ENCODE measurements around the gene TMEM267.
"Not testable (repeated sequence)": the region's sequence is repeated elsewhere in the genome, so short reads cannot be mapped to it uniquely, and the experiment has no call there.

The TMEM267 gene, protein sequence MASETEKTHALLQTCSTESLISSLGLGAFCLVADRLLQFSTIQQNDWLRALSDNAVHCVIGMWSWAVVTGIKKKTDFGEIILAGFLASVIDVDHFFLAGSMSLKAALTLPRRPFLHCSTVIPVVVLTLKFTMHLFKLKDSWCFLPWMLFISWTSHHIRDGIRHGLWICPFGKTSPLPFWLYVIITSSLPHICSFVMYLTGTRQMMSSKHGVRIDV

DNA sequence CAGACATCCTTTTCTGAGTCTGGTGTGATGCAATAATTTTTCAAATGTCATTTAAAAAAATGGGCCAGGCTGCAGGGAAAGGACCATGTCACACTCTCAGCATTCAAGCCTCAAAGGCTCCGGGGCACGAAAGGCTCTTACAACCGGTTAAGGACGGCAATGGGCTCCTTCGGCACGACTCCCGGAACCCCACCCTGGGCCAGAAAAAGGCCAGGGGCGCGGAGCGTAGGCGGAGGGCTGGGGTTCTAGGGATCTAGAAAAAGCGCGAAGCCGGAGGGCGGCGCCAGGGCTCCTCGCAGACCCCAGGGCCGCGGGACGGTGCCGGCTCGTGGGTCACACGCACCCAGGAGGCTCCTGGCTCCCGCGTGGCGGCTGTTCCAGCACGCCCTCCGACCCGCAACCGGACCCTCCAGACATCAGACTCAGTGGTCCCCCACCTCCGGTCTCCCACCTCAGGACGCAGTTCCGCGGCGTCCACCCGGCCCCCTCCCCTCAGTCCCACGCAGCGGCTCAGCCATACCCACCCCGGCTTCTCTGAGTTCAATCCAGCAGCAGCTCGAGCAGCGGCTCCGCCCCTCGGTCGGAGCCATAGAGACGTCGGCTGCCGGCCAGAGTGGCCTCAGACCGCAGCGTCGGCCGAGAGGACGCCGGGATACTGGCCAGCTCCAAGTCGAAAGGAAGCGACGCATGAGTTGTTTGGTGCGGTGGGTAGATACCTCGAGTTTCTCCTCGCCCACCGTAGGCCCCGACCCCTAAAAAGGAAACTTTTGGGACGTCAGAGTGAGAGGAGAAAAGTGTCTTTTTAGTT lies at the start of gene TMEM267:
Gene TMEM267, minus strand, starts transcription at position 568 of the 808 bp plus-strand sequence. CDS start 29,896 bp downstream, outside the sequence.
- Histone ChIP-seq H3K9me3 (ENCODE audit: control insufficient read depth, low read depth, low read length) (no peaks in the 10 kb centered on the region), H3K9ac (ENCODE audit: low read length) (peak within 1 kb of the TSS; percentile 83), H3K4me1 (ENCODE audit: control insufficient read depth, low read depth, low read length) (peaks cover 10% of the 10 kb centered on the region), H3K4me3 (ENCODE audit: low read length) (peak within 1 kb of the TSS; percentile 77), H3K27ac (ENCODE audit: low read length) (peak within 1 kb of the TSS; percentile 61), H3K27me3 (ENCODE audit: control insufficient read depth, insufficient read depth, low read length) (no peaks in the 10 kb centered on the region), H3K36me3 (ENCODE audit: control insufficient read depth, low read depth, low read length) (peaks cover 6% of the 10 kb centered on the region)

DNA sequence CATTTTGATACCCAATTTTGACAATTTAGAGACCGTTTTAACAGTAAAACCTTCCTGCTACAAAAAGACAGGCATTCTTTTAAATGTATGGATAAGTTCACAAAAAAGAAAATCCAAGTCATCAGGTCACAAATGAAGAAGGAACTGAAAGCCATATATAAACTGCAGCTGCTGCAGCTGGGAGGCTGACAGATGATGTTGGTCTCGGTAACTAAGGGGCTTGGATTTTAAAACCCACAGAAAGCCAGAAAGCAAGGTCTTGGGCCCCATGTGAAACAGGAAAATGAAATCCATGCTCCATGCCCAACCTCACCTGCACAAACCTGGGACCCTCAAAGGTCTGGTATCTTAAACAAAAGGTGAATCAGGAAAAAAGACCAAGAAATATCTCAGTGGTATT lies 47.0 kb upstream of the TMEM267 start:
- peaks cover 85% of the 10 kb centered on the region for H3K36me3 ChIP-seq (ENCODE audit: control insufficient read depth, low read depth, low read length)
- H3K4me3 ChIP-seq (ENCODE audit: low read length) = no peak overlapping the region
- no peaks in the 10 kb centered on the region for H3K9me3 ChIP-seq (ENCODE audit: control insufficient read depth, low read depth, low read length)
- H3K9ac ChIP-seq (ENCODE audit: low read length) = no peak overlapping the region
- H3K27ac ChIP-seq (ENCODE audit: low read length) = no peak overlapping the region
- H3K27me3 ChIP-seq (ENCODE audit: control insufficient read depth, insufficient read depth, low read length) = no peaks in the 10 kb centered on the region
- H3K4me1 ChIP-seq (ENCODE audit: control insufficient read depth, low read depth, low read length) = no peaks in the 10 kb centered on the region

DNA sequence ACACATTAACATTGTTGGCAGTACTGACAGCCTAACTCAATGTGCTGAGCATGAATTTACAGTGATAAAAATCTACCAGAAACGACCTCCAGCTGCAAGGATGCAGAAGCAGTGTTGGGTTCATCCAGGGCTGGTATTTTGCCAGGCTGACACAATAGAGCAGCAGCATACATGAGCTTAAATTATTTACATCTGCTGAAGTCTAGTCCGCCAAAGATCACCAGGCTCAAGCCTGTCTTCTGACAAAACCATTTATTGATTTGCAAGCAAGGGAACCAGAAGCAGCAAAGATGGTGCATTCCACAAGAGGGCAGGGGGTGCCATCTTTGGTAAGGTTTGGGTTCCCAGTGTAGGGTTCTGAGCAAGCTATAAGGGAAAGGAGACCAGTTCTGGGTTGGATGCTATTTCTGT lies 40.0 kb upstream of the TMEM267 start:
- Histone ChIP-seq H3K4me1 (ENCODE audit: control insufficient read depth, low read depth, low read length) (no peaks in the 10 kb centered on the region), H3K9ac (ENCODE audit: low read length) (no peak overlapping the region), H3K27me3 (ENCODE audit: control insufficient read depth, insufficient read depth, low read length) (no peaks in the 10 kb centered on the region), H3K4me3 (ENCODE audit: low read length) (no peak overlapping the region), H3K9me3 (ENCODE audit: control insufficient read depth, low read depth, low read length) (no peaks in the 10 kb centered on the region), H3K36me3 (ENCODE audit: control insufficient read depth, low read depth, low read length) (peaks cover 26% of the 10 kb centered on the region), H3K27ac (ENCODE audit: low read length) (no peak overlapping the region)

DNA sequence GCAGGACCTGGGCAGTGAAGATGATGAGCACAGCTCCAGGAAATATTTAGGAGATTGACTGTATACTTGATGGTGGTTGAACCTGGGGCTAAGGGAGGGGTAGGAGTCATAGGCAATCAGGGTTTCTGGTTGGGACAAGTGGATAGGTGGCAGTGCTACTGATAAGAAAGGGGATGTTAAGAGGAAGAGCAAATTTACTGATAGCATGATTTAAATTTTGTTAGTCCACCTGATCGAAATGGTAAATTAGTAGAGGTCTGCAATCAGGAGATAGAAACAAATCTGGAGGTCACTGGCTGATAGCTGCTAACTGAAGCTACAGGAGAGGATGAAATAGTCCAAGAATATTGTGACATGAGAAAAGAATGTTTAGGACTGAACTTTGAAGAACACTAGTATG lies 37.0 kb upstream of the TMEM267 start:
- Histone ChIP-seq H3K27me3 (ENCODE audit: control insufficient read depth, insufficient read depth, low read length) (no peaks in the 10 kb centered on the region), H3K4me1 (ENCODE audit: control insufficient read depth, low read depth, low read length) (no peaks in the 10 kb centered on the region), H3K4me3 (ENCODE audit: low read length) (no peak overlapping the region), H3K27ac (ENCODE audit: low read length) (no peak overlapping the region), H3K36me3 (ENCODE audit: control insufficient read depth, low read depth, low read length) (peaks cover 9% of the 10 kb centered on the region), H3K9ac (ENCODE audit: low read length) (no peak overlapping the region), H3K9me3 (ENCODE audit: control insufficient read depth, low read depth, low read length) (no peaks in the 10 kb centered on the region)

DNA sequence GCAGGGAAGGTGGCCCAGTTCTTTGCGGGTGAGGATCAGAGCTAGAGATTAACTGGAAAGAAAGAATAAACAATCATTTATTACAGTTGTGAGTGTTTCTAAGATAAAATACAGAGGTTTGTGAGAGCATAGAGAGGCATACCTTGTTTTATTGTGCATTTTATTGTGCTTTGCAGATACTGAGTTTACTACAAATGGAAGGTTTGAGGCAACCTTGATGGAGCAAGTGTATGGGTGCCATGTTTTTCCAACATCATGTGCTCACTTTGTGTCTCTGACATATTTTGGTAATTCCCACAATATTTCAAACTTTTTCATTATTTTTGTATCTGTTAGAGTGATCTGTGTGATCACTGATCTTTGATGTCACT lies 32.0 kb upstream of the TMEM267 start:
- no peaks in the 10 kb centered on the region for H3K9me3 ChIP-seq (ENCODE audit: control insufficient read depth, low read depth, low read length)
- peak overlapping the region; percentile 98 for H3K4me3 ChIP-seq (ENCODE audit: low read length)
- no peaks in the 10 kb centered on the region for H3K36me3 ChIP-seq (ENCODE audit: control insufficient read depth, low read depth, low read length)
- no peaks in the 10 kb centered on the region for H3K27me3 ChIP-seq (ENCODE audit: control insufficient read depth, insufficient read depth, low read length)
- peak overlapping the region; percentile 71 for H3K27ac ChIP-seq (ENCODE audit: low read length)
- no peaks in the 10 kb centered on the region for H3K4me1 ChIP-seq (ENCODE audit: control insufficient read depth, low read depth, low read length)
- H3K9ac ChIP-seq (ENCODE audit: low read length) = peak overlapping the region; percentile 98

DNA sequence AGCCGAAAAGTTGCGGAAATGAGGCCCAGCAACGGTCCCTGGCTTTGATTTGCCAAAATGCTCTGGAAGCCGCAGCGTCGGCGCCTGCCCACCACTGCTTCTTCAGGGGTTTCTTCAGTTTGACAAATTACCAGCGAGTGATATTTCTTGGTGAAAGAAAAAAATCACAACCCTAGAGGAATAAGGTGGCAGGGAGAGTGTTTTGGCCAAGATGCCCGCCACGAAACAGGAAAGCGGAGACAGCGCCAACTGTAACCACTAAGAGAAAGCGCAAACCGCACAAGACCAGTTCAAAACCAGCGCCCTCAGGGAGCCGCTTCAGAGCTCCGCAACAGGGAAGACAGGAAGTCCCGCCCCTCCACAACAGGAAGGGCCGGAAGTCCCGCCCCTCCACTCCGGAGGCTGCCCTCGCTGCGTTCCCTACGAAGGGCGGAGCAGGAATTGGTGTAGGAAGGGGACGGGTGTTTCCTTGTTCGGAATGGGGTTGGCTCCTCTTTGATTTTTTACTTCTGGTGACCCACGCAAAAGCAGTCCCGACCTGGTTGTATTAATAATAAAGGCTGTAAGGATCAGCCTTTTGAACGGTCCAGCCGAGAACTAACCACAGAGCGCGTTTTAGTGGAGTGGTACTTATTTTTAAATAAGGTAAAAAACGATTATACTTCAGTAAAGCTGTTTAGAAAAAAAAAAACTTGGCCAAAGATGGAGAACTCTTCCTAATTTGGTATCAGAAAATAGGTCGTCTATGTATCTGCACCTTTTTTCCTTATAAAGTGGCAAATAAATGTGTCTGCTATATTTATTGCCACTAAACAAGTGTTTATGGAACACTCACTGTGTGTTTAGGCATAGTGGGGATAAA lies 31.4 kb upstream of the TMEM267 start, which contains the start of gene C5orf34:
Gene C5orf34, minus strand, starts transcription at position 333 of the 862 bp plus-strand sequence. CDS start 5,809 bp downstream, outside the sequence.
- Histone ChIP-seq H3K36me3 (ENCODE audit: control insufficient read depth, low read depth, low read length) (no peaks in the 10 kb centered on the region), H3K4me3 (ENCODE audit: low read length) (peak within 1 kb of the TSS; percentile 98), H3K27me3 (ENCODE audit: control insufficient read depth, insufficient read depth, low read length) (no peaks in the 10 kb centered on the region), H3K9me3 (ENCODE audit: control insufficient read depth, low read depth, low read length) (no peaks in the 10 kb centered on the region), H3K9ac (ENCODE audit: low read length) (peak within 1 kb of the TSS; percentile 98), H3K4me1 (ENCODE audit: control insufficient read depth, low read depth, low read length) (no peaks in the 10 kb centered on the region), H3K27ac (ENCODE audit: low read length) (peak within 1 kb of the TSS; percentile 95)

DNA sequence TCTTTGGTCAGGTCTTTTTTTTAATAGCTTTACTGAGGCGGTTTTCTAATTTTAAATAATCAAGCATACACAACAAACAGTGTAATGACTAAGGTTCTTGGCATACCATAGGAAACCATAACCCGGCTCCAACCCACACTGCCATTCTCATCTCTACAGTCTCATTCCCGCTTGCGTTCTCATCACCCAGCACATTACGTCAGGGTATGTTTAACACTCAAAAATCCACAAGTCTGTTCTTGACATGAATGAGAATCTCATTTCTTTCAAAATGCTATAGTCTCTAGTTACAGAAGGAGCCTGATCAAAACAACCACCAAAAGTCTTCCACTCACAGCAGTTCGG lies 30.8 kb upstream of the TMEM267 start:
- Histone ChIP-seq H3K4me3 (ENCODE audit: low read length) (peak overlapping the region; percentile 98), H3K4me1 (ENCODE audit: control insufficient read depth, low read depth, low read length) (no peaks in the 10 kb centered on the region), H3K27ac (ENCODE audit: low read length) (peak overlapping the region; percentile 95), H3K36me3 (ENCODE audit: control insufficient read depth, low read depth, low read length) (no peaks in the 10 kb centered on the region), H3K9me3 (ENCODE audit: control insufficient read depth, low read depth, low read length) (no peaks in the 10 kb centered on the region), H3K27me3 (ENCODE audit: control insufficient read depth, insufficient read depth, low read length) (no peaks in the 10 kb centered on the region), H3K9ac (ENCODE audit: low read length) (peak overlapping the region; percentile 98)

DNA sequence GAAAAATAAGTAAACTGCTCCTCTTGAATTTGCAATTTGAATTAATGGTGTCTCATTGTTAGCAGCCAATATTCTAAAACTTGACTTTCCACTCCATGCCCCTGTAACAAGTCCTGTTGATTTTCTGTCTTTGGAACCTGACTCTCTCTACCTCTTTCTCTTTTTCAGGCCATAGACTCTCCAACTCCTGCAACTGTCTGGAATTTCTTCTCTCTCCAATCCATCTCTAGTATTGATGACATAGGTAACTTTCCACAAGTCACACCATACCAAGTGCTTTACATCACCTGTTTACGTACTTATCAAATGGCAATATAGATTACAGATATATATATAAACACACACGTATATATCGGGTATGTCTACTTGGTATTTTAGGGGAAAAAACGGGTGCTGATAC lies 30.4 kb upstream of the TMEM267 start:
- Histone ChIP-seq H3K4me1 (ENCODE audit: control insufficient read depth, low read depth, low read length) (no peaks in the 10 kb centered on the region), H3K9me3 (ENCODE audit: control insufficient read depth, low read depth, low read length) (no peaks in the 10 kb centered on the region), H3K9ac (ENCODE audit: low read length) (peak overlapping the region; percentile 98), H3K36me3 (ENCODE audit: control insufficient read depth, low read depth, low read length) (peaks cover 4% of the 10 kb centered on the region), H3K4me3 (ENCODE audit: low read length) (peak overlapping the region; percentile 98), H3K27ac (ENCODE audit: low read length) (peak overlapping the region; percentile 95), H3K27me3 (ENCODE audit: control insufficient read depth, insufficient read depth, low read length) (no peaks in the 10 kb centered on the region)

DNA sequence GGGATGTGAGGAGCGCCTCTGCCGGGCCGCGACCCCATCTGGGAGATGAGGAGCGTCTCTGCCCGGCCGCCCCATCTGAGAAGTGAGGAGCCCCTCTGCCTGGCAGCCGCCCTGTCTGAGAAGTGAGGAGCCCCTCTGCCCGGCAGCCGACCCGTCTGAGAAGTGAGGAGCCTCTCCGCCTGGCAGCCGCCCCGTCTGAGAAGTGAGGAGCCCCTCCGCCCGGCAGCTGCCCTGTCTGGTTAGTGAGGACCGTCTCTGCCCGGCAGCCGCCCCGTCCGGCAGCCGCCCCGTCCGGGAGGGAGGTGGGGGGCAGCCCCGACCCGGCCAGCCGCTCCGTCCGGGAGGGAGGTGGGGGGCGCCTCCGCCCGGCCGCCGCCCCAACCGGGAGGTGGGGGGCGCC lies 27.4 kb upstream of the TMEM267 start:
- H3K36me3 ChIP-seq (ENCODE audit: control insufficient read depth, low read depth, low read length) = peaks cover 20% of the 10 kb centered on the region
- not testable (repeated sequence) for H3K4me1 ChIP-seq (ENCODE audit: control insufficient read depth, low read depth, low read length); H3K9ac ChIP-seq (ENCODE audit: low read length); H3K27me3 ChIP-seq (ENCODE audit: control insufficient read depth, insufficient read depth, low read length); H3K27ac ChIP-seq (ENCODE audit: low read length); H3K4me3 ChIP-seq (ENCODE audit: low read length); H3K9me3 ChIP-seq (ENCODE audit: control insufficient read depth, low read depth, low read length)

DNA sequence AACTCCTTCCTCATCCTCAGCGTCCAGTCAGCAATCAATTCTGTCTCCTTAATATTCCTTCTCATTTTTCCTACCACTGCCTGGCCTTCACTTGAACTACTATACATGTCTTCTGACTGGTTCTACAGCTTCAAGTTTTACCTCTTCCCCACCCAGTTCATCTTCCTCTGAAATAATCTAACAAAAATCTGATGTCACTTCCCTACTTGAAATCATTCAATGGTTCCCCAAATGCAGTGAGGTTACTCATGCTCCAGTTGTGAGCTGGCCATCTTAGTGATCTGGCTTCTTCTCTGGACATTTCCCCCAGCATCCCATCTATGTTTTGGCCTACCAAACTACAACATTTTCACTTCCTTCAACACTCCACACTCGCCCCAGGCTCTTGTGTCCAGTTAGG lies 14.9 kb upstream of the TMEM267 start:
- Histone ChIP-seq H3K4me3 (ENCODE audit: low read length) (no peak overlapping the region), H3K27me3 (ENCODE audit: control insufficient read depth, insufficient read depth, low read length) (no peaks in the 10 kb centered on the region), H3K36me3 (ENCODE audit: control insufficient read depth, low read depth, low read length) (peaks cover 14% of the 10 kb centered on the region), H3K4me1 (ENCODE audit: control insufficient read depth, low read depth, low read length) (no peaks in the 10 kb centered on the region), H3K27ac (ENCODE audit: low read length) (no peak overlapping the region), H3K9me3 (ENCODE audit: control insufficient read depth, low read depth, low read length) (no peaks in the 10 kb centered on the region), H3K9ac (ENCODE audit: low read length) (no peak overlapping the region)

DNA sequence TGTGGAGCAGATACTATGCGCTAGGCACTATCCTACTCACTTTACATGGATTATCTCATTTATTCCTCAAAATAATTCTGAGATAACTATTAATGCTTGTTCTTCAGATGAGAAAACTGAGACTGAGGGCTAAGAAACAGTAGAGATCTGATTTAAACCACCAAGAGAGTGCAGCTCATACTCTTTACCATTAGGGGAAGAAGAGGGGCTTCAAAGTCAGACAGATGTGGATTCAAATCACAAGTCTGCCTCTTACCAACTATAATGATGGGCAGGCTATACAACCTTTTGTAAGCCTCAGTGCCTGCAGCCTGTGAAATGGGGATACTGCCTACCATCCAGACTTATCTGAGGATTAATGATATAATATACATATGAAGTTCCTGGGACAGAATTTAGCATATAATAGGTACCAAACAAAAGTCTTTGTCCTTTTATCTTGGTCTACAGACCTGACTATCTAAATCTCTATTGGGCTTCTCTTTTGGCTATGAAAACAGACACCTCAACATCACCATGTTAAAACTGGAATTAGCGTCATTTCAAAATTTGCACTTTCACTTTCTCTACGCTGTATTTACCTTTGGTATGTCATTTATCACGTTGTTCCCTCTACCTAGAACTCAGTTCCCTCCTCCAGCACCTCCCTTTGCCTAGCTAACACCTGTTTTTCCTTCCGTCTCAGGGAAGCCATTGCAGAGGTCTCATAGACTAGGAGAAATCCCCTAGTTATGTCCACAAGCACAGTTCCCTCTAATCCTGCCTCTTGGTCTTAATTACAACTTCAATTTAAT lies 13.8 kb upstream of the TMEM267 start:
- Histone ChIP-seq H3K36me3 (ENCODE audit: control insufficient read depth, low read depth, low read length) (peaks cover 13% of the 10 kb centered on the region), H3K4me1 (ENCODE audit: control insufficient read depth, low read depth, low read length) (no peaks in the 10 kb centered on the region), H3K27ac (ENCODE audit: low read length) (no peak overlapping the region), H3K4me3 (ENCODE audit: low read length) (no peak overlapping the region), H3K9me3 (ENCODE audit: control insufficient read depth, low read depth, low read length) (no peaks in the 10 kb centered on the region), H3K27me3 (ENCODE audit: control insufficient read depth, insufficient read depth, low read length) (no peaks in the 10 kb centered on the region), H3K9ac (ENCODE audit: low read length) (no peak overlapping the region)
